GM18861 (cell line): Measurements from ENCODE around the gene MRPS34.

Source experiments
- ATAC-seq: cut with Tn5 transposase; IDR thresholded peaks from one replicate; pipeline ENCODE4 v1.9.1; 2021; ENCODE audit not compliant: unreplicated experiment

The MRPS34 gene

GRCh38 chr16:1731603-1732002, 41.3 kb downstream of the MRPS34 start:
- no peak for ATAC-seq

DNA sequence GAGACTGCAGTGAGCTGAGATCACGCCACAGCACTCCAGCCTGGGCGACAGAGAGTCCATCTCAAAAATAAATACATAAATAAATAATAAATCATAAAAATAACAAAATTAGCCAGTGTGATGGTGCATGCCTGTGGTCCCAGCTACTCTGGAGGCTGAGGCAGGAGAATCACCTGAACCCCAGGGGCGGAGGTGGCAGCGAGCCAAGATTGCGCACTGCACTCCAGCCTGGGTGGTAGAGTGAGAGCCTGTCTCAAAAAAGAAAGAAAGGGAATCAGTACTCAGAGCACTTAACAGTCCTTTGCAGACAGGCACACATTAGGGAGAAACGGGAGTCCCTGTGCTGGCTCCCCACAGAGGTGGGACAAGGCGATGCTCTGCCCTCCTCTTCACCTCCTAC, 41.9 kb downstream of the MRPS34 start:
- no peak for ATAC-seq

DNA sequence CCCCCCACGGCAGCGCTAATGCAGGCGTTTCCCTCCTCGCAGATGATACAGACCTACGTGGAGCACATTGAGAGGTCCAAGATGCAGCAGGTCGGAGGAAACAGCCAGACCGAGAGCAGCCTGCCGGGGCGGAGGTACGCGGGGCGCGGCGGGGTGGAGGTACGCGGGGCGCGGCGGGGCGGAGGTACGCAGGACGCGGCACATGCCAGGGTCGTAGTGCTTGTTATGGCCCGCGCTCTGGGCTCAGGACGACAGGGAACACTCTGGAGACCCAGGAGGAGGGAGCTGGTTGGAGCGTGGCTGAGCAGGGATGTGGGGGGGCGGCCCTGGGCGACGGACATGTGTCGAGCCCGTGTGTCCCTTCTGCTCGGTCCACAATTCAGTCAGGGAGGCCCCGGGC, 43.5 kb downstream of the MRPS34 start:
- no peak for ATAC-seq

DNA sequence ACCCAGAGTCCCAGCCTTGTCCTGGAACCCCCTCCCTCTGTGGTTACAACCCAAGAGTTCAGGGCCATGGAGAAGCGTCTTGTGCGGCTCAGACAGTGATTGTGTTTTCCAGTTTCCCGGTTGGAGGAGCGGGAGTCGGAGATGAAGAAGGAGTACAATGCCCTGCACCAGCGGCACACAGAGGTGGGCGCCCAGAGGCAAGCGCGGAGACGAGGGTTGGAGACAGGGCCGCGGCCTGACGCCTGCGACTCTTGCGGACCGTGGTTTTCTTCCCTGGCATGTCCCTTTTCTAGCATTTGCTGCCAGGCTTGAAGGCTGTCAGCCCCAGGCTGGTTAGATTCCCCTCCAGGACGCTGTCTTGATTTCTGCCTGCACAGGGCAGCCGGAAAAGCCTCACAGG, 43.9 kb downstream of the MRPS34 start:
- ATAC-seq = no peak

DNA sequence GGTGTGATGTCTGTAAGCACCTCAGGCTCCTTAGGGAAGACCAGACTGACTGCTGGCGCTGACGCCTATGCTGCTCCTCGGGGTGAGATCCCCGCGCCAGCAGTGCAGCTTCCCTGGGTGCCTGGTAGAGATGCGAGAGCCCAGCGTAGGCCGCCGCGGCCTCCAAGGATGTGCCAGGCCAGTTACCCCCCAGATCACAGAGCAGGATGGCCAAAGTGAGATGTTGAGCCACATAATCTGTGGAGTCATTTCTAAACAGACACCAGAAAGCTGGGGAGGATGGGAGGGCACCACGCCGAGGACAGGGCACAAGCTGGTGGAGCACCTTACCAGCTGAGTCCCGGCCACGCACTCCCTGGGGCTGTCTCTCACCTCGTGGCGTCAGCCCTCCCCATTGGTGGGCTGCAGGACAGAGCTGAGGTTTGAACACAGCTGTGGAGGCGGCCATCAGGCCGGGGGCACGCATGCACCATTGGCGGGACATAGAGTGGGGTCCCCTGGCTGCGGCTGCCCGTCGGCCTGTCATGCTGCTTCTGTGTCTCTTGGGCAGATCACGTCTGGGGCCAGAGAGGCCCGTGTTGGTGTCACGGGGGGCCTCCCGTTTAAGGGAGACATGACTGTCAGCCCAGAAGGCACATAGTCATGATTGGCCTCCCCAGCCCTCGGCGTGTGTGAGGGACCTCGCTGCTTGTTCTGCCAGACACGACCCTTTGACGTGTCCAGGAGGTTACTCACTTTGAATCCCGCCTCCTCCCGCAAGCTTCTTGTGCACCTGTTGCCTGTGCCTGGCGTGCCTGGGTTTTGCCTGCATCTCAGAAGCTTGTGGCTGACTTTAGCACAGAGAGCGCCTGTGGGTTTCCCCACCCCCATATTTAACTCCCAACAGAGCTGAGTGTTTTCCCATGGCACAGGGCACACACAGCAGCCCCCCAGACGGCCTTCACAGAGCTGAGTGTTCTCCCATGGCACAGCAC, 45.0 kb downstream of the MRPS34 start:
- no peak for ATAC-seq

GRCh38 chr16:1726661-1727502, 46.1 kb downstream of the MRPS34 start:
- no peak for ATAC-seq

DNA sequence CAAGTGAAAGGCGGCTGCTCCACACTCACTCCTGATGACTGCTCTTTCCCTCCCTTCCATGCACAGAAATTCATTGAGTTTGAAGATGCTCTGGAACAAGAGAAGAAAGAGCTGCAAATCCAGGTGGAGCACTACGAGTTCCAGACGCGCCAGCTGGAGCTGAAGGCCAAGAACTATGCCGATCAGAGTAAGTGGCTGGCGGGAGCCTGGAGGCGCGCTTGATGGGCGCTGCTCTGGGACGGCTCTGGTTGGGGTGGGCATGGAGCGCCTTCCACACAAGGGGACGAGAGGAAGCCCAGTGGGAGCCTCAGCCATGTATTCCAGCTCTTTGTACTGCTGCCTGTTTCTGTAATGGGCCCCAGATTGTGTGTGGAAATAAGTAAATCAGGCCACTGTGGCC, 48.4 kb downstream of the MRPS34 start:
- ATAC-seq = no peak

GRCh38 chr16:1723450-1724147, 49.3 kb downstream of the MRPS34 start:
- ATAC-seq = no peak
